Skeletal muscle tissue (tissue), 4 donors: ENCODE measurements around the gene PRKAG1. TPM values are rescaled to one million over a fixed set of nuclear protein-coding genes. Genes with fewer than 3 reads are reported as not detected.

Experiments used
- H3K27ac ChIP-seq: one replicate; pipeline ENCODE4 v1.7.0; 2013; ENCODE audit warnings: mild to moderate bottlenecking, low read depth, low read length, inconsistent platforms
- H3K27me3 ChIP-seq, 3 donors: one replicate each; pipeline ENCODE4 v1.7.0; 2013; ENCODE audit warnings: low read length in 3 of 3; ENCODE audit not compliant: control insufficient read depth in 3 of 3, insufficient read depth in 3 of 3
- H3K36me3 ChIP-seq, 3 donors: one replicate each; pipeline ENCODE4 v1.7.0; 2013; ENCODE audit warnings: low read length in 3 of 3; ENCODE audit not compliant: control insufficient read depth in 3 of 3, insufficient read depth in 3 of 3
- H3K4me1 ChIP-seq, 3 donors: one replicate each; pipeline ENCODE4 v1.7.0; 2013; ENCODE audit warnings: low read length in 3 of 3, mild to moderate bottlenecking in 3 of 3; ENCODE audit not compliant: control insufficient read depth in 3 of 3, insufficient read depth in 3 of 3
- H3K4me3 ChIP-seq, 3 donors: one replicate each; pipeline ENCODE4 v1.7.0; 2013; ENCODE audit warnings: low read length in 3 of 3
- H3K9ac ChIP-seq, 3 donors: one replicate each; pipeline ENCODE4 v1.7.0; 2013; ENCODE audit warnings: low read length in 3 of 3, mild to moderate bottlenecking in 3 of 3, moderate library complexity in 2 of 3, low read depth in 1 of 3
- H3K9me3 ChIP-seq, 3 donors: one replicate each; pipeline ENCODE4 v1.7.0; 2013; ENCODE audit warnings: low read length in 3 of 3; ENCODE audit not compliant: control insufficient read depth in 3 of 3
- total RNA-seq: library from RNA; depleted of rRNA; stranded (reverse); fragments of >200 nt; gene quantifications from one replicate; pipeline ENCODE4 v1.2.3, GENCODE V29; 2014
- donor health status: Osteomylitis.

The PRKAG1 gene
- total RNA-seq, 1 donor from 2014 or later, result 41.8 TPM

DNA sequence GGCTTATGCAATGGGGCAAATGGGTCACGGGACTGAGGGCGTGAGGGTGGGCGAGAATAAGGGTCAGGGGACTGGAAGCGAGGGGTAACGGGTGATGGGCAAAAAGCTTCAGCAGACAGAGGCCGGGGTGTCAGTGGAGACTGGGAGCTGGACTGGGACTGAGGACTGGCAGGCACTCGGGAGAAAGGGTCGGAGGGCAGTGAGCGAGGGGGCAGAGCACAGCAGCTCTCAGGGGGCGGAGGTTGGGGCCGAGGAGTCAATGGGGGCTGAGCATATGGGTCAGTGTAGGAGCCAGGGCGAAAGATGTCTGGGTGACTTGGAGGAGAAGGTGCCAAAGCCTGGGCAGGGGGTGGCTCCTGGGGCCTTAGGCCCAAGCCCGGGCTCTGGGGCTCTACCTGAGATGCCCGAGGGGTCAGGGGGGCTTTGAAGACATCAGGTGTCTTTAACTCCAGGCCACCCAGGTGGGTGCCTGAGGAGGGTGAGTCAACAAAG, 21.8 kb upstream of the PRKAG1 start:
- H3K4me3 ChIP-seq, result no peak overlapping the region
- H3K27me3 ChIP-seq, result no peaks in the 10 kb centered on the region
- no peaks in the 10 kb centered on the region for H3K9me3 ChIP-seq
- H3K27ac ChIP-seq, result no peak overlapping the region
- no peaks in the 10 kb centered on the region for H3K4me1 ChIP-seq
- H3K36me3 ChIP-seq, result peaks cover 87 to 88% (median 88%) of the 10 kb centered on the region in 3 donors
- H3K9ac ChIP-seq, result no peak overlapping the region

DNA sequence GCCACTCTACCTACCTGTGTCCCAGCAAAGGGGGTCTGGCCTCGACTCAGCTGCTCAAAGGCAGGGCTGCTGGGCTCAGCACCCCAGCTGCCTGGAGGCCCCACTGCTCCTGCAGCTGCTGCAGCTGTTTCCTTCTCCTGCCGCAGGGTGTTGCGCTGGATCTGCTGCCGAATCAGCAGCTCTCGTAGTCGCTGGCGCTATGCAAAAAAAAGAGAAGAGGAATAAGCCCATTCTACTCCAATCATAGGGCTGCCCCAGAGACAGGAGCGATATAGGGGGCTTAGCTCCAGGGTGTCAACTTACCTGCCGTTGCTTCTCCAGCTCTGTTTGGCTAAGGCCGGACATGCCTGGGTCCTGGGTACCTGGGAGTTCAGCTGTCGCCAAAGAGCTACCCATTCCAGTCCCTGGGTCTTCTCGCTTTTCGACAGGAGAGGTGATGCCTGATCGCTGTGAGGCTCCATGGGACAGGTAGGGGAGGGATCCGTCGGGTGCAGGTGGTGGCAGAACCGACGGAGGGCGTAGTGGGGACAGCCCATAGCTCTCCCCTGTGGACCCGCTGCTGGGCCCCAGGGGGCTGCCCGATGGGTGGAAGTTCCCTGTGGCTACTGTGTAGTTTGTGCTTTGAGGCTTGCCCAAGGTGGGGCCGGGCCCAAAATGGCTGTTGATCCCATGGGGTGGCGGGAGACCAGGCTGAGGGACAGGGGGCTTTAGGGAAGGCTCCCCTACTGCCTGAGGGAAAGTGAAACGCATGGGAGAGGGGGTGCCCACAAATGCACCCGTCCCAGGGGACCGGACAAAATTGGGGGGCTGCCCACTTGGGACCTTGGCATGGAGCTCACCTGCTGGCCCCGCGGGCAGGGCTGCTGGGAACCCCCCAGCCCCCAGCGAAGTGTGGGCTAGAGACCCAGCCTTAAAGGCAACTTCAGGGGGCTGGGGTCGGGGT, 21.1 kb upstream of the PRKAG1 start:
- Histone ChIP-seq H3K9ac (no peak overlapping the region), H3K9me3 (no peaks in the 10 kb centered on the region), H3K4me3 (no peak overlapping the region), H3K4me1 (no peaks in the 10 kb centered on the region), H3K36me3 (peaks cover 84 to 88% (median 86%) of the 10 kb centered on the region in 3 donors), H3K27ac (no peak overlapping the region), H3K27me3 (no peaks in the 10 kb centered on the region)

DNA sequence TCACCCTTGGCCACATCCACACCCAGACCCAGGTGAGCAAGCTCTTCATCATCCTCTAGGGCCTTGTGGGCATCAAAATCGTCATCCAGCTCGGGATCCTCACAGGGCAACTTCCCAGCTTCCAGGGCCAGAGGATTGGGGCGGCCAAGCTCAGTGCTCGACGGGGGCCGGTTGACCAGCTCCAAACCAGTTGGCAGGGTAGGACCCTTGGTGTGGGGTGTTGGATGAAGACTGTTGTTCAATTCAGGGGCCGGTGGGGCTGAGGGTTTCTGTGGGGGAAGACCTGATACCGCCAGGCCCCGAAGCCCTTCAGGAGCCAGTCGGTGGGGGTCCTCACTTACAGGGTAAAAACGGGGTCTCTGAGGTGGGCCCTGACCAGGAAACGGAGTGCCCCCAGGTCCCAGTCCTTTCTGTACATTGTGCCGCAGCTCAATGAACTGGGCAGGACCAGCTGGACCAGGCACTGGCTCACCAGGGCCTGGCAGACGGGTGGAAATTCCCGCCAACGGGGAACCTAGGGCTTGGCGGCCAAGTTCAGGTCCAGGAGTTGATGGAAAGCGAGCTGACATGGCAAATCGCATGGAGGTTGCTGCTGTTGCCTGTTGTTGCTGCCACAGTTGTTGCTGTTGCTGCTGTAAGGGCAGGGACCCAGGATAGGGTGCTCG, 19.8 kb upstream of the PRKAG1 start:
- Histone ChIP-seq H3K27me3 (no peaks in the 10 kb centered on the region), H3K9me3 (no peaks in the 10 kb centered on the region), H3K27ac (no peak overlapping the region), H3K9ac (no peak overlapping the region), H3K36me3 (peaks cover 84 to 88% (median 86%) of the 10 kb centered on the region in 3 donors), H3K4me1 (no peaks in the 10 kb centered on the region), H3K4me3 (no peak overlapping the region)

DNA sequence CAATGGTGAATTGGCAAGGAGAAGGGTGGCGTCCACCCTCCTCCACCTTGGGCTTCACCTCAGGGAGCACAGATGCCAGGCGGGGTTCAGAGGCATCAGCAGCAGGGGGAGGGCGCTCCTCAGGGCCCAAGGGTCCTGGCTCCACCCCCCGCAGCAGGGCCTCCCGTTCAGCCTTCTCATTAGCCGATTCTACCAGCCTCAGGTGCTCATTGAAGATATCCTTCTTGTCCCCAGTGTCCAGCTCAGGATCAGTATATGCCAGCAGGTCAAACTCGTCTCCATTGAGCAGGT, 19.3 kb upstream of the PRKAG1 start:
- H3K27ac ChIP-seq, result no peak overlapping the region
- H3K4me3 ChIP-seq, result no peak overlapping the region
- no peak overlapping the region for H3K9ac ChIP-seq
- peaks cover 83 to 88% (median 85%) of the 10 kb centered on the region in 3 donors for H3K36me3 ChIP-seq
- no peaks in the 10 kb centered on the region for H3K4me1 ChIP-seq
- H3K9me3 ChIP-seq, result no peaks in the 10 kb centered on the region
- no peaks in the 10 kb centered on the region for H3K27me3 ChIP-seq

DNA sequence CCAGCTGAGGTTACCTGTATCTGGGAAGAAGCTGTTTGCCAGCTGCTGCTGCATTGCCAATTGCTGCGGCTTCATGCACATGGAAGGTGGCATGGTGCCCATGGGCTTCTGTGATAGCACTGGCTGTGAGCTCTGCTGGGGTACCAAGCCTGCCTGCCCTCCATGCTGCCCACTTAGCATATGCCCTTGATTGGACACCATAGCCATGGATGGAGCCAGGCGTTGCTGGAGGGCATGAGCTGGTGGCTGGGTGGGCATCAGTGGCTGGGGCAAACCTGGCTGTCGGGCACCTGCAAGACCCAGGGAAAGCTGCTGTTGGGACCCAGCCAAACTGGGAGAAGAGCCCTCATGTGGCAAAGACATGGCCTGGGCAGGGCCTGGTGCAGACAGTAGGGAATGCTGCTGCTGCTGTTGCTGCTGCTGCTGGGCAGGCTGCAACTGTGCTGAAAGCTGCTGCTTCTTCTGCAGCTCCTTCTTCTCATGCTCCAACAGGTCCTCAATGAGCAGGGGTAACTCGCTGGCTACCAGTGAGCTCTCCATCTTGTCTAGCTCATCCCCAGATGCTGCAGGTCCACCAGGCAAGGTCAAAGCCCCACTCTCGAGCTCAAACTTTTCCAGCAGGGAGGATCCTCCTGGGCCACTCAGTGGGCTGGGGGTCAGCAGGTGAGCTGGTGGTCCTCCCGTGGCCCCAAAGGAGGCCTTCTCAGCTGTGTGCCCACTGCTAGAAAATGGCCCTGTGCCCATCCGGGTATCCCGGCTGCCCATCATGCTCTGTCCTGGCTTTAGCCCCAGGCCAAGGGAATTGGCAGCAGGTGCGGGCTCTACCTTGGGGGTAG, 18.8 kb upstream of the PRKAG1 start:
- no peak overlapping the region for H3K4me3 ChIP-seq
- H3K9ac ChIP-seq, result no peak overlapping the region
- no peaks in the 10 kb centered on the region for H3K4me1 ChIP-seq
- H3K36me3 ChIP-seq, result peaks cover 83 to 88% (median 85%) of the 10 kb centered on the region in 3 donors
- H3K27ac ChIP-seq, result no peak overlapping the region
- no peaks in the 10 kb centered on the region for H3K27me3 ChIP-seq
- no peaks in the 10 kb centered on the region for H3K9me3 ChIP-seq

DNA sequence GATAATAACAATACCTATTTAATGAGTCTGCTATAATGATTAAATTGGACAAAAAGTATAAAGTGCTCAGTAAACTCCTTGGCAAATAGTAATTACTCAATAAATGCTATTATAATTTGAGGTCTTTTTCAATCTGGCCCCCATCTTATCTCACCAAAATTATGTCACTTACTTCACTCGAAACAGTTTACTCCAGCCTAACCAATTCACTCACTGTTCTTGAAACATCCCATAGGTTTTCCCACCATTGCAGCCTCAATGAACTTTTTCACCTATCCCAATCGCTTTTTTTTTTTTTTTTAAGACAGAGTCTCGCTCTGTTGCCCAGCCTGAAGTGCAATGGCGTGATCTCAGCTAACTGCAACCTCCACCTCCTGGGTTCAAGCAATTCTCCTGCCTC, 17.5 kb upstream of the PRKAG1 start:
- H3K9me3 ChIP-seq, result no peaks in the 10 kb centered on the region
- no peak overlapping the region for H3K9ac ChIP-seq
- no peak overlapping the region for H3K4me3 ChIP-seq
- H3K36me3 ChIP-seq, result peaks cover 81 to 88% (median 82%) of the 10 kb centered on the region in 3 donors
- H3K27ac ChIP-seq, result no peak overlapping the region
- no peaks in the 10 kb centered on the region for H3K4me1 ChIP-seq
- H3K27me3 ChIP-seq, result no peaks in the 10 kb centered on the region

DNA sequence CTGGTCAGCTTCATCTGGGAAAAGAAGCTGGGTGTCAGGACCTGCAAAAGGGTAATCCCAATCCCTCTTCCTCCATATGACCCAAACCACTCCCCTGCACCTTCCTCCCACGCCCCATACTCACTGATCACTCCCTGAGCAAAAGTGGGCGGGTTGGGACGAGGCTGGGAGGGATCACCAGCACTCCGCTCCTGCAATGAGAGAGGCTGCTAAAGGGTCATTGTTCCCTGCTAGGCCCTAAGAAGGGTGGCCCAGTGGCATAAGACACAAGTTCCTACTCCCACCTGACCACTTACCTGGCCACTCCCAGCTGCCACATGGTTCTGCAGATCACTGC, 15.7 kb upstream of the PRKAG1 start:
- no peak overlapping the region for H3K4me3 ChIP-seq
- H3K9ac ChIP-seq, result no peak overlapping the region
- peaks cover 72 to 78% (median 74%) of the 10 kb centered on the region in 3 donors for H3K36me3 ChIP-seq
- H3K4me1 ChIP-seq, result no peaks in the 10 kb centered on the region
- no peaks in the 10 kb centered on the region for H3K9me3 ChIP-seq
- no peak overlapping the region for H3K27ac ChIP-seq
- no peaks in the 10 kb centered on the region for H3K27me3 ChIP-seq

DNA sequence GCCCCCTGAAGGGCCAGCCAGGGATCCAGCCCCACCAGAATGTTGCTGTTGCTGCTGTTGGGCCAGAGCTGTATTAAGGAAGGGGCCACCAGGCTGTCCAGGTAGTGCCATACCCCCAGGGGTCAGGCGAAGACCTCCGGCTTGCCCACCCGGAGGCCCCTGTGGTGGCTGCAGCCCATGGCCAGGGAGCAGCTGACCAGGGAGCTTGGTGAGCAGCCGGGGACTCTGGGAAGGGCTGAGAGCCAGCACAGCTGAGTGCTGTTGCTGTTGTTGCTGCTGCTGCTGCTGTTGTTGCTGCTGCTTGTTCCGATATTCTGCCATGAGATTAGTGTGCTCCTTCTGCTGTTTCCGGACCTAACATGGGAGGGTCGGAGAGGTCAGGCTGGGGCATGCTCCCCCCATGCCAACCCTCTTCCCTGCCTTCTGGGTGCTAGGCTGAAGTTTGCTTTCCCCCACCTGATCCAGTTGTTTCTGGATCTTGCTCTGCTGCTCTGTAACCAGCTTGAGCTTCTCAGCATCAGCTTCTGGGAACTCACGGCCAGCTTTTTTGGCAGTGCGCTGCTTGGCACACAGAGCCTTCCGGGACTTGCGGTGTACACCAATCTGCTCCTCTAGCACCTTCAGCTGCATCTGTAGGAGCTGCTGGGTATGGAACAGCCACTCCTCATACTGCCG, 15.2 kb upstream of the PRKAG1 start:
- no peaks in the 10 kb centered on the region for H3K27me3 ChIP-seq
- H3K9me3 ChIP-seq, result no peaks in the 10 kb centered on the region
- peaks cover 72 to 78% (median 74%) of the 10 kb centered on the region in 3 donors for H3K36me3 ChIP-seq
- H3K4me1 ChIP-seq, result no peaks in the 10 kb centered on the region
- no peak overlapping the region for H3K27ac ChIP-seq
- H3K9ac ChIP-seq, result no peak overlapping the region
- no peak overlapping the region for H3K4me3 ChIP-seq

DNA sequence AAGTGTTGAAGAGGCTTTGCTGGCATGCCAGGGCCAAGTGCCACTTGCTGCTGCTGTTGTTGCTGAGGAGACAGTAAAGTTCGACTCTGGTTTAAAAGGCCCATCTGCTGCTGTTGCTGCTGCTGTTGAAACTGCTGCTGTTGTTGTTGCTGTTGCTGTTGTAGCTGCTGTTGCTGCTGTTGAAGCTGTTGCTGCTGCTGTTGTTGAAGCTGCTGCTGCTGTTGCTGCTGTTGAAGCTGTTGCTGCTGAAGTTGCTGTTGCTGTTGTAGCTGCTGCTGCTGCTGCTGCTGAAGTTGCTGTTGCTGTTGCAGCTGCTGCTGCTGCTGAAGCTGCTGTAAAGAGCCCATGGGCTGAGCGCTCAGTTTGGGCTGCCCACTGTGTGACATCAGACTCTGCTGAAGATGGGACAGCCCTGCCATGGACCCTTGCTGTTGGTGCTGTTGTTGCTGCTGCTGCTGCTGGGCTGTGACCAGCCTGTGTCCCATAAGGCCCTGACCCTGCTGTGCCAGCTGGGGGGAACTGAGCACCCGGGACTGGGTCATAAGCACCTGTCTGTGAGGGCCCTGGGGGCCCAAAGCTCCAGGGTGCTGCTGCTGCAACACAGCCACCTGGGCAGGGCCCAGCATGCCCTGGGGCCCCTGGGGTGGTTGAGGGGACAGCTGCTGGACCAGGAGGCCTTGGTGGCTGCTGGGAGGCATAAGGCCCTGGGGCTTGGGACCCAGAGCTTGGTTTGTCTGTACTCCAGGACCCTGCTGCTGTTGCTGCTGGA, 14.3 kb upstream of the PRKAG1 start:
- no peaks in the 10 kb centered on the region for H3K4me1 ChIP-seq
- no peaks in the 10 kb centered on the region for H3K27me3 ChIP-seq
- peaks cover 72 to 78% (median 75%) of the 10 kb centered on the region in 3 donors for H3K36me3 ChIP-seq
- no peak overlapping the region for H3K9ac ChIP-seq
- no peak overlapping the region for H3K4me3 ChIP-seq
- no peaks in the 10 kb centered on the region for H3K9me3 ChIP-seq
- no peak overlapping the region for H3K27ac ChIP-seq
